Panc1 (cell line): ENCODE measurements around the gene GRK2. TPM values are rescaled to one million over a fixed set of nuclear protein-coding genes. Genes with fewer than 3 reads are reported as not detected.

ENCODE experiments used
- ATAC-seq: fragments of 200-7000 bp; cut with Tn5 transposase; 2 replicates; pipeline ENCODE4 v1.9.1; 2020; ENCODE audit warnings: mild to moderate bottlenecking, moderate library complexity
- BruUV-seq: library from RNA; stranded (reverse); fragments of 400-500 nt; replicated peaks from 2 replicates; lab custom pipeline; 2021; lab: Mats Ljungman, UMichigan
- CTCF ChIA-PET: fragments of 300-600 bp; sonication (Branson Sonifier 250); formaldehyde crosslinking; loops from one replicate; lab custom pipeline; 2022; ENCODE audit warnings: antibody characterized with exemption; lab: Charles Lee
- POLR2A ChIA-PET: fragments of 300-600 bp; sonication (Branson Sonifier 250); formaldehyde crosslinking; loops from one replicate; lab custom pipeline; 2022; ENCODE audit warnings: antibody characterized with exemption; lab: Charles Lee
- DNase-seq: peaks from one replicate; pipeline ENCODE4 v3.0.0-alpha.2; 2010; ENCODE audit warnings: low read depth, low spot score
- H3K27ac ChIP-seq: 2 replicates; pipeline ENCODE4 v1.5.1; 2011; ENCODE audit warnings: mild to moderate bottlenecking, low read length, inconsistent platforms
- H3K27me3 ChIP-seq: fragments of 200-500 bp; sonication (Bioruptor generic); 2 replicates; pipeline ENCODE4 v1.6.0; 2014; ENCODE audit warnings: low read length, inconsistent platforms; ENCODE audit not compliant: control insufficient read depth, insufficient read depth
- H3K36me3 ChIP-seq: fragments of 200-500 bp; sonication (Bioruptor generic); 2 replicates; pipeline ENCODE4 v1.5.1; 2014; ENCODE audit warnings: inconsistent platforms, mild to moderate bottlenecking, low read length, moderate library complexity; ENCODE audit not compliant: control insufficient read depth, insufficient read depth
- H3K4me1 ChIP-seq: 2 replicates; pipeline ENCODE4 v1.5.1; 2011; ENCODE audit warnings: inconsistent platforms, mild to moderate bottlenecking, low read length, moderate library complexity; ENCODE audit not compliant: control insufficient read depth, insufficient read depth
- H3K4me3 ChIP-seq, 2 experiments: 2 replicates each; pipeline ENCODE4 v1.5.1; 2011 to 2012; ENCODE audit warnings: low read depth in 2 of 2, low read length in 2 of 2, mild to moderate bottlenecking in 2 of 2, inconsistent platforms in 1 of 2, moderate library complexity in 1 of 2
- H3K9me3 ChIP-seq: fragments of 200-500 bp; sonication (Bioruptor generic); 2 replicates; pipeline ENCODE4 v1.5.1; 2014; ENCODE audit warnings: low read depth, mild to moderate bottlenecking, inconsistent platforms, low read length, moderate library complexity; ENCODE audit not compliant: control insufficient read depth, insufficient read depth
- POLR2AphosphoS5 ChIP-seq: IDR thresholded peaks from 2 replicates; pipeline ENCODE4 v1.6.1; 2012; ENCODE audit warnings: mild to moderate bottlenecking, low read depth, low read length, moderate library complexity
- REST ChIP-seq, 2 experiments: IDR thresholded peaks; 2 replicates each; pipeline ENCODE4 v1.6.1; 2011 to 2012; ENCODE audit warnings: low read depth in 2 of 2, control low read depth in 1 of 2, low read length in 1 of 2, mild to moderate bottlenecking in 1 of 2, moderate library complexity in 1 of 2; ENCODE audit not compliant: insufficient read depth in 1 of 2
- SIN3A ChIP-seq: IDR thresholded peaks from 2 replicates; pipeline ENCODE4 v1.6.1; 2012; ENCODE audit warnings: low read depth, mild to moderate bottlenecking, low read length, moderate library complexity, borderline replicate concordance; ENCODE audit not compliant: insufficient read depth
- TCF7L2 ChIP-seq: IDR thresholded peaks from 2 replicates; pipeline ENCODE4 v1.6.1; 2011; ENCODE audit warnings: mild to moderate bottlenecking, low read depth, low read length, inconsistent platforms
- in situ Hi-C: cut with HindIII; loops from 2 replicates; pipeline ENCODE4 v1.10.0; 2016; ENCODE audit warnings: low sequenced_read_pairs, low pct_unique_long_range_greater_than_20kb
- intact Hi-C: fragments of 100-400 bp; cut with micrococcal nuclease; formaldehyde crosslinking; loops from one replicate; pipeline ENCODE4 v1.10.0; 2022; ENCODE audit not compliant: unreplicated experiment
- total RNA-seq: library from RNA; stranded (reverse); gene quantifications from one replicate; pipeline ENCODE4 v1.2.1, GENCODE V29; 2021; ENCODE audit not compliant: unreplicated experiment
- TF ChIP-seq, protein P1 (sequence below): fragments of 450-650 bp; IDR thresholded peaks from 2 replicates; pipeline ENCODE4 v1.5.1; 2017; ENCODE audit warnings: mild to moderate bottlenecking

The GRK2 gene
- total RNA-seq, 1 experiment from 2014 or later, result 103 TPM

GRCh38 chr11:67308031-67308866, 42.0 kb downstream of the GRK2 start:
- no peak for DNase-seq
- no peak for ATAC-seq
- no peak overlapping the region for H3K27ac ChIP-seq
- peaks cover 10% of the 10 kb centered on the region for H3K4me1 ChIP-seq
- CTCF ChIA-PET, result interaction anchor here (0.6 to 0.9 kb wide), 3 partner anchors 9 to 255 kb away, joined by 3 to 7 read pairs (median 5); no protein-coding TSS in a partner anchor
- H3K4me3 ChIP-seq, result no peak overlapping the region
- H3K27me3 ChIP-seq, result no peaks in the 10 kb centered on the region
- TF ChIP-seq REST (IDR thresholded peaks at IDR 0.05; ENCODE audit: insufficient read depth in 1 of 2, low read depth in 2 of 2, low read length in 1 of 2) (no peak), SIN3A (no peak), TCF7L2 (no peak), POLR2AphosphoS5 (no peak)
- TF ChIP-seq, protein P1, sequence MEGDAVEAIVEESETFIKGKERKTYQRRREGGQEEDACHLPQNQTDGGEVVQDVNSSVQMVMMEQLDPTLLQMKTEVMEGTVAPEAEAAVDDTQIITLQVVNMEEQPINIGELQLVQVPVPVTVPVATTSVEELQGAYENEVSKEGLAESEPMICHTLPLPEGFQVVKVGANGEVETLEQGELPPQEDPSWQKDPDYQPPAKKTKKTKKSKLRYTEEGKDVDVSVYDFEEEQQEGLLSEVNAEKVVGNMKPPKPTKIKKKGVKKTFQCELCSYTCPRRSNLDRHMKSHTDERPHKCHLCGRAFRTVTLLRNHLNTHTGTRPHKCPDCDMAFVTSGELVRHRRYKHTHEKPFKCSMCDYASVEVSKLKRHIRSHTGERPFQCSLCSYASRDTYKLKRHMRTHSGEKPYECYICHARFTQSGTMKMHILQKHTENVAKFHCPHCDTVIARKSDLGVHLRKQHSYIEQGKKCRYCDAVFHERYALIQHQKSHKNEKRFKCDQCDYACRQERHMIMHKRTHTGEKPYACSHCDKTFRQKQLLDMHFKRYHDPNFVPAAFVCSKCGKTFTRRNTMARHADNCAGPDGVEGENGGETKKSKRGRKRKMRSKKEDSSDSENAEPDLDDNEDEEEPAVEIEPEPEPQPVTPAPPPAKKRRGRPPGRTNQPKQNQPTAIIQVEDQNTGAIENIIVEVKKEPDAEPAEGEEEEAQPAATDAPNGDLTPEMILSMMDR, result no peak
- POLR2A ChIA-PET, result no interaction called here
- intact Hi-C loops, result no loop called here
- BruUV-seq, result no TSS peak
- H3K36me3 ChIP-seq, result no peaks in the 10 kb centered on the region; the same call in 1 of the 2 replicates
- in situ Hi-C loops, result no loop called here
- no peaks in the 10 kb centered on the region for H3K9me3 ChIP-seq

GRCh38 chr11:67309166-67309565, 42.9 kb downstream of the GRK2 start:
- ATAC-seq, result no peak
- Histone ChIP-seq H3K27ac (no peak overlapping the region), H3K36me3 (no peaks in the 10 kb centered on the region; the same call in 1 of the 2 replicates), H3K27me3 (no peaks in the 10 kb centered on the region), H3K4me1 (peaks cover 8% of the 10 kb centered on the region), H3K9me3 (no peaks in the 10 kb centered on the region), H3K4me3 (no peak overlapping the region)
- ChIA-PET CTCF (no interaction called here), POLR2A (no interaction called here)
- no peak for DNase-seq
- no TSS peak for BruUV-seq
- in situ Hi-C loops (no loop called here), intact Hi-C loops (no loop called here)
- no peak for TF ChIP-seq TCF7L2

- in situ Hi-C loops (no loop called here), intact Hi-C loops (loop anchor here (10.0 kb wide), 1 partner anchor 215 kb away; no protein-coding TSS in a partner anchor)
- peaks cover 3% of the 10 kb centered on the region for H3K4me1 ChIP-seq
- POLR2A ChIA-PET, result no interaction called here
- H3K9me3 ChIP-seq, result no peaks in the 10 kb centered on the region
- H3K27ac ChIP-seq, result no peak overlapping the region
- no TSS peak for BruUV-seq
- CTCF ChIA-PET, result interaction anchor here (0.6 kb wide), 1 partner anchor 1032 kb away, joined by 3 read pairs; no protein-coding TSS in a partner anchor
- ATAC-seq, result no peak
- DNase-seq, result no peak
- H3K4me3 ChIP-seq, result no peak overlapping the region
- no peak for TF ChIP-seq POLR2AphosphoS5
- TF ChIP-seq, protein P1, result no peak
- TF ChIP-seq REST (IDR thresholded peaks at IDR 0.05; ENCODE audit: insufficient read depth in 1 of 2, low read depth in 2 of 2, low read length in 1 of 2), result no peak
- TF ChIP-seq SIN3A, result no peak
- TF ChIP-seq TCF7L2, result no peak
- H3K27me3 ChIP-seq, result no peaks in the 10 kb centered on the region
- H3K36me3 ChIP-seq, result no peaks in the 10 kb centered on the region
Observed at GRCh38 chr11:67309661-67310061, 43.4 kb downstream of the GRK2 start.
